Mesothelial cell of epicardium (in vitro differentiated cells): Measurements from ENCODE around the gene KHDRBS1. TPM values are rescaled to one million over a fixed set of nuclear protein-coding genes. Genes with fewer than 3 reads are reported as not detected.
A peak's percentile ranks its signal among the peaks of the same experiment; 100 is the strongest.
"Not testable (repeated sequence)": the region's sequence is repeated elsewhere in the genome, so short reads cannot be mapped to it uniquely, and the experiment has no call there.

Experiments used
- DNase-seq, 2 experiments: peaks; one replicate each; pipeline ENCODE4 v3.0.0; 2021; ENCODE audit warnings: low spot score in 2 of 2; ENCODE audit not compliant: unreplicated experiment in 2 of 2
- H3K27ac Mint-ChIP-seq: 2 replicates; pipeline ENCODE4 v1.8.0; 2021; ENCODE audit warnings: mixed read lengths
- H3K27me3 Mint-ChIP-seq: 2 replicates; pipeline ENCODE4 v1.8.0; 2021; ENCODE audit warnings: low read depth, mixed read lengths
- H3K36me3 Mint-ChIP-seq: 2 replicates; pipeline ENCODE4 v1.8.0; 2021; ENCODE audit warnings: mixed read lengths
- H3K4me1 Mint-ChIP-seq: 2 replicates; pipeline ENCODE4 v1.8.0; 2021; ENCODE audit warnings: mixed read lengths
- H3K4me3 Mint-ChIP-seq: 2 replicates; pipeline ENCODE4 v1.8.0; 2021; ENCODE audit warnings: mild to moderate bottlenecking, moderate library complexity, mixed read lengths
- H3K9me3 Mint-ChIP-seq: 2 replicates; pipeline ENCODE4 v1.8.0; 2021; ENCODE audit warnings: mixed read lengths
- CTCF ChIP-seq: fragments of 200-600 bp; sonication (generic); IDR thresholded peaks from one replicate; pipeline ENCODE4 v1.5.0; 2021; ENCODE audit warnings: antibody characterized with exemption; ENCODE audit not compliant: unreplicated experiment
- total RNA-seq: library from RNA; stranded (reverse); gene quantifications from 3 replicates; pipeline ENCODE4 v1.2.1, GENCODE V29; 2021

The KHDRBS1 gene
- total RNA-seq, 1 donor from 2014 or later: 246 TPM

GRCh38 chr1:32014948-32015273 is 1.2 kb downstream of the KHDRBS1 start:
- Mint-ChIP-seq H3K4me3 (peak overlapping the region; percentile 96), H3K27ac (peak overlapping the region; percentile 99), H3K9me3 (no peaks in the 10 kb centered on the region), H3K36me3 (no peaks in the 10 kb centered on the region), H3K4me1 (peaks cover 33% of the 10 kb centered on the region), H3K27me3 (no peaks in the 10 kb centered on the region)
- no peak for DNase-seq
- TF ChIP-seq CTCF: no peak

GRCh38 chr1:32020339-32020738 is 6.7 kb downstream of the KHDRBS1 start:
- no peak overlapping the region for H3K4me3 Mint-ChIP-seq
- H3K27ac Mint-ChIP-seq: peak overlapping the region; percentile 56
- TF ChIP-seq CTCF: no peak
- peaks cover 11% of the 10 kb centered on the region for H3K36me3 Mint-ChIP-seq
- H3K27me3 Mint-ChIP-seq: no peaks in the 10 kb centered on the region
- DNase-seq: no peak
- H3K4me1 Mint-ChIP-seq: peaks cover 38% of the 10 kb centered on the region
- no peaks in the 10 kb centered on the region for H3K9me3 Mint-ChIP-seq

- H3K27ac Mint-ChIP-seq: not testable (repeated sequence)
- H3K4me1 Mint-ChIP-seq: peaks cover 27% of the 10 kb centered on the region
Observed at GRCh38 chr1:32021574-32022018, 7.9 kb downstream of the KHDRBS1 start.

GRCh38 chr1:32023351-32023750 is 9.7 kb downstream of the KHDRBS1 start:
- Mint-ChIP-seq H3K4me3 (no peak overlapping the region), H3K9me3 (no peaks in the 10 kb centered on the region), H3K27me3 (no peaks in the 10 kb centered on the region), H3K27ac (peak overlapping the region; percentile 37), H3K36me3 (peaks cover 15% of the 10 kb centered on the region), H3K4me1 (peaks cover 19% of the 10 kb centered on the region)
- DNase-seq: no peak
- TF ChIP-seq CTCF: no peak

More at GRCh38 chr1:32021574-32022018, 7.9 kb downstream of the KHDRBS1 start:
- not testable (repeated sequence) for H3K9me3 Mint-ChIP-seq, DNase-seq, H3K4me3 Mint-ChIP-seq, H3K27me3 Mint-ChIP-seq
- H3K36me3 Mint-ChIP-seq: peaks cover 15% of the 10 kb centered on the region

GRCh38 chr1:32025515-32025914 is 11.8 kb downstream of the KHDRBS1 start:
- H3K27me3 Mint-ChIP-seq: no peaks in the 10 kb centered on the region
- H3K27ac Mint-ChIP-seq: no peak overlapping the region
- H3K9me3 Mint-ChIP-seq: no peaks in the 10 kb centered on the region
- peaks cover 18% of the 10 kb centered on the region for H3K4me1 Mint-ChIP-seq
- no peak for TF ChIP-seq CTCF
- no peak overlapping the region for H3K4me3 Mint-ChIP-seq
- no peak for DNase-seq
- H3K36me3 Mint-ChIP-seq: peaks cover 20% of the 10 kb centered on the region

GRCh38 chr1:32028746-32029145 is 15.1 kb downstream of the KHDRBS1 start:
- Mint-ChIP-seq H3K9me3 (no peaks in the 10 kb centered on the region), H3K4me1 (peaks cover 21% of the 10 kb centered on the region), H3K27me3 (no peaks in the 10 kb centered on the region), H3K36me3 (peaks cover 27% of the 10 kb centered on the region), H3K27ac (no peak overlapping the region), H3K4me3 (no peak overlapping the region)
- no peak for DNase-seq
- TF ChIP-seq CTCF: no peak
